Measurements from ENCODE around the gene NIPSNAP2. TPM values are rescaled to one million over a fixed set of nuclear protein-coding genes. Genes with fewer than 3 reads are reported as not detected.
A peak's percentile ranks its signal among the peaks of the same experiment; 100 is the strongest.

The NIPSNAP2 gene
- 47.7 TPM for total RNA-seq
- long read RNA-seq, transcript NIPSNAP2-201 (10 exons, 1,999 nt), result major isoform, 87 of 105 reads
- long read RNA-seq, partial matches to known transcripts, result 6 of 105 reads
- long read RNA-seq, other reads (novel, unspliced or antisense), result 10 of 105 reads

GRCh38 chr7:55964261-55965099 is at the start of gene NIPSNAP2:
Gene NIPSNAP2 (plus strand): TSS chr7:55964585. CDS start chr7:55964610, 25 bp downstream.
- Histone ChIP-seq H3K4me3 (peak within 1 kb of the TSS; percentile 70), H3K27me3 (no peaks in the 10 kb centered on the region), H3K27ac (peak within 1 kb of the TSS; percentile 96), H3K4me1 (peaks cover 19% of the 10 kb centered on the region), H3K9me3 (no peaks in the 10 kb centered on the region), H3K36me3 (no peaks in the 10 kb centered on the region)
- TF ChIP-seq CTCF (IDR thresholded peaks at IDR 0.05), result peak; percentile 29
- ATAC-seq, result peak; percentile 96
- DNase-seq, result peak; percentile 94
- intact Hi-C loops (cut with DNase I), result no loop called here

- no peak for TF ChIP-seq CTCF (IDR thresholded peaks at IDR 0.05)
- no peaks in the 10 kb centered on the region for H3K9me3 ChIP-seq
- no peak for DNase-seq
- intact Hi-C loops (cut with DNase I), result no loop called here
- no peak overlapping the region for H3K27ac ChIP-seq
- no peak overlapping the region for H3K4me3 ChIP-seq
- peaks cover 9% of the 10 kb centered on the region for H3K36me3 ChIP-seq
- no peaks in the 10 kb centered on the region for H3K4me1 ChIP-seq
- H3K27me3 ChIP-seq, result no peaks in the 10 kb centered on the region
- ATAC-seq, result no peak
Observed at GRCh38 chr7:55917771-55918170, 46.6 kb upstream of the NIPSNAP2 start.

GRCh38 chr7:55928006-55928767 is 36.2 kb upstream of the NIPSNAP2 start:
- intact Hi-C loops (cut with DNase I), result no loop called here
- Histone ChIP-seq H3K4me3 (no peak overlapping the region), H3K27me3 (no peaks in the 10 kb centered on the region), H3K27ac (no peak overlapping the region), H3K4me1 (no peaks in the 10 kb centered on the region), H3K36me3 (peaks cover 4% of the 10 kb centered on the region), H3K9me3 (peaks cover 4% of the 10 kb centered on the region)
- no peak for TF ChIP-seq CTCF (IDR thresholded peaks at IDR 0.05)
- no peak for ATAC-seq
- DNase-seq, result no peak

GRCh38 chr7:55931421-55932151 is 32.8 kb upstream of the NIPSNAP2 start:
- H3K4me1 ChIP-seq, result no peaks in the 10 kb centered on the region
- peaks cover 7% of the 10 kb centered on the region for H3K9me3 ChIP-seq
- no peaks in the 10 kb centered on the region for H3K36me3 ChIP-seq
- TF ChIP-seq CTCF (IDR thresholded peaks at IDR 0.05), result no peak
- DNase-seq, result no peak
- no peaks in the 10 kb centered on the region for H3K27me3 ChIP-seq
- no peak overlapping the region for H3K4me3 ChIP-seq
- intact Hi-C loops (cut with DNase I), result no loop called here
- ATAC-seq, result no peak
- H3K27ac ChIP-seq, result no peak overlapping the region

GRCh38 chr7:55939514-55940123 is 24.8 kb upstream of the NIPSNAP2 start:
- Histone ChIP-seq H3K36me3 (no peaks in the 10 kb centered on the region), H3K27ac (no peak overlapping the region), H3K27me3 (no peaks in the 10 kb centered on the region), H3K4me1 (no peaks in the 10 kb centered on the region), H3K4me3 (no peak overlapping the region), H3K9me3 (peaks cover 46% of the 10 kb centered on the region)
- DNase-seq (no peak), ATAC-seq (no peak)
- no peak for TF ChIP-seq CTCF (IDR thresholded peaks at IDR 0.05)
- intact Hi-C loops (cut with DNase I), result no loop called here

Data from upper lobe of right lung (tissue), 1 donor.